ENCODE measurements around the gene ARHGAP24. TPM values are rescaled to one million over a fixed set of nuclear protein-coding genes. Genes with fewer than 3 reads are reported as not detected.

Gene ARHGAP24
- polyA plus RNA-seq (2013, experiment 1 of 2): 1.7 TPM
- polyA plus RNA-seq (2013, experiment 2 of 2): 1.7 TPM

- H3K36me3 ChIP-seq (ENCODE audit: insufficient read depth, low read length): no peaks in the 10 kb centered on the region
- peak within 1 kb of the TSS; percentile 72; the same call in 1 of the 2 replicates for H3K27ac ChIP-seq (ENCODE audit: low read depth, low read length)
- 2% methylated on average over 32 of the region's 41 CpGs for WGBS
- H3K4me1 ChIP-seq (ENCODE audit: insufficient read depth, low read length): peaks cover 3% of the 10 kb centered on the region; the same call in 1 of the 2 replicates
- no peak within 1 kb of the TSS; the same call in 1 of the 2 replicates for H3K9ac ChIP-seq (ENCODE audit: low read depth, low read length)
- no peaks in the 10 kb centered on the region for H3K9me3 ChIP-seq (ENCODE audit: insufficient read depth, low read depth, low read length)
- H3K4me3 ChIP-seq (ENCODE audit: low read length): peak within 1 kb of the TSS; percentile 80
- H3K27me3 ChIP-seq (ENCODE audit: insufficient read depth, low read length): peaks cover 11% of the 10 kb centered on the region
Measured at GRCh38 chr4:85474818-85475630, at the start of gene ARHGAP24. ARHGAP24 (plus strand) TSS chr4:85475150.

DNA sequence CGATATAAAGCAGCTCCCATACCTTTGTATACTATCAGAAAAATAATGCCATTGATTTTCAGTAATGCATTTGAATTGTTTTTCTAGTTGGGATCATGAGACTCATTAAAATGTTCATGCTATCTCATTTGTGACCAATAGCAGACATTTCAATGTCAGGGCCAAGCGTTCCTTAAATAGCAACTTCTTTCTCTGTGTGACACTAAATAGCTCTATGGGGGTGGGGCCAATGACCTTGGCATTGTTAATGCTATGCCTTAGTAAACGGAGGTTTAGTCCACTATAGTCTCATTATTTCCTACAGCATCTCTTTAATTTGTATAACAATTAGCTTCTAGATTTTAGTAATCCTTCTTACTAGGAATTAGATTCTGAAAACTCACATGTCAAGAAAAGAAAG lies 48.6 kb upstream of the ARHGAP24 start:
- Histone ChIP-seq H3K4me1 (ENCODE audit: insufficient read depth, low read length) (peaks cover 6% of the 10 kb centered on the region), H3K27ac (ENCODE audit: low read depth, low read length) (no peak overlapping the region), H3K9me3 (ENCODE audit: insufficient read depth, low read depth, low read length) (no peaks in the 10 kb centered on the region), H3K36me3 (ENCODE audit: insufficient read depth, low read length) (no peaks in the 10 kb centered on the region), H3K27me3 (ENCODE audit: insufficient read depth, low read length) (no peaks in the 10 kb centered on the region), H3K4me3 (ENCODE audit: low read length) (no peak overlapping the region), H3K9ac (ENCODE audit: low read depth, low read length) (no peak overlapping the region)
- 83% methylated on average over 1 of the region's 3 CpGs for WGBS

GRCh38 chr4:85427123-85427522 lies 47.8 kb upstream of the ARHGAP24 start:
- Histone ChIP-seq H3K4me1 (ENCODE audit: insufficient read depth, low read length) (peaks cover 6% of the 10 kb centered on the region), H3K9ac (ENCODE audit: low read depth, low read length) (no peak overlapping the region), H3K27ac (ENCODE audit: low read depth, low read length) (no peak overlapping the region), H3K9me3 (ENCODE audit: insufficient read depth, low read depth, low read length) (no peaks in the 10 kb centered on the region), H3K27me3 (ENCODE audit: insufficient read depth, low read length) (no peaks in the 10 kb centered on the region), H3K4me3 (ENCODE audit: low read length) (no peak overlapping the region), H3K36me3 (ENCODE audit: insufficient read depth, low read length) (no peaks in the 10 kb centered on the region)
- 100% methylated on average over 1 of the region's 1 CpG for WGBS

DNA sequence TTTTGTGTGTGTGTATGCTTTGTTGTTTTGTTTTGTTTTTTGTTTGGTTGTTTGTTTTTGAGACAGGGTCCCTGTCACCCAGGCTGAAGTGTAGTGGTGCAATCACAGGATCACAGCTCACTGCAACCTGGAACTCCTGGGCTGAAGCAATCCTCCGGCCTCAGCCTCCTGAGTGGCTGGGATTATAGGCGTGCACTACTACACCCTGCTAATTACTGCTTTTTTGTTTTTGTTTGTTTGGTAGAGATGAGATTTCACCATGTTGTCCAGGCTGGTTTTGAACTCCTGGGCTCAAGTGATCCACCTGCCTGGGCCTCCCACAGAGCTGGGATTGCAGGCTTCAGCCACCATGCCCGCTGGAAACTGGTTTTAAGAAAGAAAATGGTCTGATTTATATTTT lies 44.7 kb upstream of the ARHGAP24 start:
- 87% methylated on average over 3 of the region's 3 CpGs for WGBS
- Histone ChIP-seq H3K36me3 (ENCODE audit: insufficient read depth, low read length) (no peaks in the 10 kb centered on the region), H3K27ac (ENCODE audit: low read depth, low read length) (no peak overlapping the region), H3K4me3 (ENCODE audit: low read length) (no peak overlapping the region), H3K9me3 (ENCODE audit: insufficient read depth, low read depth, low read length) (no peaks in the 10 kb centered on the region), H3K9ac (ENCODE audit: low read depth, low read length) (no peak overlapping the region), H3K4me1 (ENCODE audit: insufficient read depth, low read length) (peaks cover 6% of the 10 kb centered on the region), H3K27me3 (ENCODE audit: insufficient read depth, low read length) (no peaks in the 10 kb centered on the region)

- Histone ChIP-seq H3K27ac (ENCODE audit: low read depth, low read length) (no peak overlapping the region), H3K9me3 (ENCODE audit: insufficient read depth, low read depth, low read length) (no peaks in the 10 kb centered on the region), H3K4me1 (ENCODE audit: insufficient read depth, low read length) (peaks cover 6% of the 10 kb centered on the region), H3K4me3 (ENCODE audit: low read length) (no peak overlapping the region), H3K27me3 (ENCODE audit: insufficient read depth, low read length) (no peaks in the 10 kb centered on the region), H3K36me3 (ENCODE audit: insufficient read depth, low read length) (no peaks in the 10 kb centered on the region), H3K9ac (ENCODE audit: low read depth, low read length) (no peak overlapping the region)
- WGBS: 77% methylated on average over 5 of the region's 5 CpGs
Measured at GRCh38 chr4:85430697-85431096, 44.3 kb upstream of the ARHGAP24 start.

- no peak overlapping the region for H3K27ac ChIP-seq (ENCODE audit: low read depth, low read length)
- peaks cover 4% of the 10 kb centered on the region; the same call in 1 of the 2 replicates for H3K4me1 ChIP-seq (ENCODE audit: insufficient read depth, low read length)
- H3K9me3 ChIP-seq (ENCODE audit: insufficient read depth, low read depth, low read length): no peaks in the 10 kb centered on the region
- H3K27me3 ChIP-seq (ENCODE audit: insufficient read depth, low read length): no peaks in the 10 kb centered on the region
- whole genome bisulfite sequencing: 84% methylated on average over 2 of the region's 3 CpGs
- H3K4me3 ChIP-seq (ENCODE audit: low read length): no peak overlapping the region
- H3K9ac ChIP-seq (ENCODE audit: low read depth, low read length): no peak overlapping the region
- H3K36me3 ChIP-seq (ENCODE audit: insufficient read depth, low read length): no peaks in the 10 kb centered on the region
Measured at GRCh38 chr4:85431156-85431555, 43.8 kb upstream of the ARHGAP24 start.

GRCh38 chr4:85431881-85432485 lies 43.0 kb upstream of the ARHGAP24 start:
- Histone ChIP-seq H3K27ac (ENCODE audit: low read depth, low read length) (no peak overlapping the region), H3K27me3 (ENCODE audit: insufficient read depth, low read length) (no peaks in the 10 kb centered on the region), H3K9ac (ENCODE audit: low read depth, low read length) (no peak overlapping the region), H3K4me3 (ENCODE audit: low read length) (no peak overlapping the region), H3K4me1 (ENCODE audit: insufficient read depth, low read length) (no peaks in the 10 kb centered on the region), H3K9me3 (ENCODE audit: insufficient read depth, low read depth, low read length) (no peaks in the 10 kb centered on the region), H3K36me3 (ENCODE audit: insufficient read depth, low read length) (no peaks in the 10 kb centered on the region)
- 86% methylated on average over 1 of the region's 1 CpG for WGBS

DNA sequence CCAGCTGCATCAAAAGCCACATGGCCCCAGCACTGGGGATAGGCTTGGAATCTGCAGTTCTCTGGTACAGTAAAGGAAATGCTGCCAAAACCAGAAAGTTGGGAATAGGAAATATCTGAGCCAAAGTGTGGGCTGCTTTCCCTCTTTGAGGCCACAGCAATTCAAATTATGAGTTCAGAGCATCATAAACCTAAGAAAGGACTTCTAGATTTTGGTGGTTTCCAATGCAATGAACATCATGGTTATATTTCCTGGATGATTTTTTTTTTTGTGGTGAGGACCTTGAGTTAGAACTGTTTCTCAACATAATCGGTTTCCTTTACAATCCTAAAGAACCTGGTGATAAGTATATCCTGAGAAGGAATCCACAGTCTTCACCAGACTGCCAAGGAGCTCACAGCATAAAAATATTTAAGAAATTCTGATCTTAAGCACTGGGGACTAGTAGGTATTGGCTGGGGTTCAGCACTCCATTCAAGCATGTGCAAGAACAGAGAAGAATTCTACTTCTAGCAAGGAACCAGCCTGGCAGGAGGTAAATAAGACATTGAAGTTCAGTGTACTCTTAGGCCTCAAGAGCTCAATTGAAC lies 29.8 kb upstream of the ARHGAP24 start:
- Histone ChIP-seq H3K4me3 (ENCODE audit: low read length) (no peak overlapping the region), H3K9ac (ENCODE audit: low read depth, low read length) (no peak overlapping the region), H3K27ac (ENCODE audit: low read depth, low read length) (no peak overlapping the region), H3K4me1 (ENCODE audit: insufficient read depth, low read length) (no peaks in the 10 kb centered on the region), H3K36me3 (ENCODE audit: insufficient read depth, low read length) (no peaks in the 10 kb centered on the region), H3K27me3 (ENCODE audit: insufficient read depth, low read length) (no peaks in the 10 kb centered on the region), H3K9me3 (ENCODE audit: insufficient read depth, low read depth, low read length) (no peaks in the 10 kb centered on the region)
- WGBS: no CpG with 5 or more reads among the region's 1 CpG

DNA sequence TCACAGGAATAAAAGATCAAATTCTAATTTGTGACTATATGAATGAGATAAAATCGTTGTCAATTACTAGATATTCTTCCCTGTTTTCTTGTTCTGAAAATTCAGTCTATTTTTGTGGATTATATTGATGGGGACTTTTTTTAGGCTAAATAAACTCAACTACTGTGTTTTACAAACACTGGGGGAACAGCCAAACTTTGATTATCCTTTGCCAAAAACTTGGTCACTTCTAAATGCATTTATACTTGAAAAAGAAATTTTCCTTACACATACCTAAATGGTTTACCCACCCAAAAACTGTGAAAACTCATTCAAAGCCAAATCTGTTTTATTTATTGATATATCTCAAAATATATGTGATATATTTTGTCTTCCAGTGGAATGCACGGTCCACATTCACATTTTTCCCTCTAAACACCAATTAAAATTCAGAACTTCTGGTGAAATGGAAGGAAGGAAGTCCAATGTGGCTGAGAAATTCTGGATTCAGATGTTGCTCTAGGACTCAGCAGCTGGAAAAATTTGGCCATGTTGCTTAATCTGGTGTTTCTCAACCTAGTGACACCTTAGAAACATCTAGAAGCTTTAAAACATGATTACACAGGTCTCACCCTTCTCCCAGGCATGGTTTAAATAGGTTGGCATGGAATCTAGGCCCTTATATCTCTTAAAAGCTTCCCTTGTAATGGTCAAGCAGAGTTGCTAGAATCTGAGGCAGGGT lies 28.6 kb upstream of the ARHGAP24 start:
- Histone ChIP-seq H3K9me3 (ENCODE audit: insufficient read depth, low read depth, low read length) (no peaks in the 10 kb centered on the region), H3K27ac (ENCODE audit: low read depth, low read length) (no peak overlapping the region), H3K4me1 (ENCODE audit: insufficient read depth, low read length) (no peaks in the 10 kb centered on the region), H3K9ac (ENCODE audit: low read depth, low read length) (no peak overlapping the region), H3K36me3 (ENCODE audit: insufficient read depth, low read length) (no peaks in the 10 kb centered on the region), H3K27me3 (ENCODE audit: insufficient read depth, low read length) (no peaks in the 10 kb centered on the region), H3K4me3 (ENCODE audit: low read length) (no peak overlapping the region)
- no CpG with 5 or more reads among the region's 2 CpGs for WGBS

DNA sequence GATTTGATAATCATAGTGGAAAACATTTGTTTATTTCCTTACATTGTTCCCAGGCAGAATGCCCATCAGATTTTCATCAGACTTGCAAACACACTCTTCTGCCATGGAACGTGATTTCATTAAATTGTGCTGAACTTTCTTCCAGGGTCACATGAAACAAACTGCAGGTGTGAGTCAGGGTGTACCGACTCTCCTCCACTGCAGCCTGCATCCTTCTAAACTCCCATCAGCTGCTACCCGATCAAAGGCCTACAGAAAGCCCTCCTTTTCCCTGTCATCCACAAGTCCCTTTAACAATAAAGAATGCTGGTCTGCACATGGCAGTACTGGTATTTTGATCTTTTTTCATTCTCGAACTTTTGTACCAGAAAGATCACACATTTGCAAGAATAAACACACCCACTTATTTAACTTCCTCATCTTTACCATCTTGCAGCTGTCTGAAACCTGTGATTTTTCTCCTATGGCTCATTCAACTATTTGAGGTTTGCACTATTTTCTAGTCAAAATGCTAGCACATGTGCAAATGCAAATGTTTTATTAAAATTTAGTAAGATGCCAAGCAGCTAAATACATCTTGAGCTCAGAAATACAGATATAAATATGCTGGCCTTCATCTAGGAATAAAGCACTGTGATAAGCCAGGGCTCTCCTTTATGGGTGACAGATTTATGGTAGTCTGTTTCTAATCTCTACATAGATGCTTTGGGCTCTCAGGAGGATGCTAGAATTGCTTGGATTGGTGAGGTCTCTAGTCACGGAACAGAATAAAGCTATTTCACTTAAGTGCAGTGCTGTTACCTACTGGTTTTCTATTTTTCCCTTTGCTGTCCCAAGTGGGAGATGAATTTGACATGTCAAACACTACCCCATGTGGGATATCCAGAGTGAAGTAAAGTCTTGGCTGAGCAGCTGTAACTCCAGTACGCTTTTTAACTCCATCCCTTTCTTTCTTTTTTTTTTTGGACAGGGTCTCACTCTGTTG lies 25.8 kb upstream of the ARHGAP24 start:
- Histone ChIP-seq H3K36me3 (ENCODE audit: insufficient read depth, low read length) (no peaks in the 10 kb centered on the region), H3K9ac (ENCODE audit: low read depth, low read length) (no peak overlapping the region), H3K4me1 (ENCODE audit: insufficient read depth, low read length) (no peaks in the 10 kb centered on the region), H3K27me3 (ENCODE audit: insufficient read depth, low read length) (no peaks in the 10 kb centered on the region), H3K27ac (ENCODE audit: low read depth, low read length) (no peak overlapping the region), H3K4me3 (ENCODE audit: low read length) (no peak overlapping the region), H3K9me3 (ENCODE audit: insufficient read depth, low read depth, low read length) (no peaks in the 10 kb centered on the region)
- 91% methylated on average over 6 of the region's 6 CpGs for WGBS

Measured in HUES64 (cell line).